ENCODE results near the gene ANKRD12.

The ANKRD12 gene

GRCh38 chr18:9232977-9233376, 96.4 kb downstream of the ANKRD12 start:
- Histone ChIP-seq H2AFZ (ENCODE audit: low read depth, low read length) (no peak overlapping the region), H3K4me3 (ENCODE audit: low read length) (no peak overlapping the region), H4K20me1 (ENCODE audit: insufficient read depth, low read length) (peaks cover 49% of the 10 kb centered on the region), H3K4me2 (ENCODE audit: low read length) (no peak overlapping the region), H3K9ac (ENCODE audit: low read length) (no peak overlapping the region), H3K4me1 (ENCODE audit: low read length) (peaks cover 3% of the 10 kb centered on the region), H3K79me2 (ENCODE audit: low read length) (peaks cover 56% of the 10 kb centered on the region), H3K27ac (ENCODE audit: low read length) (no peak overlapping the region), H3K36me3 (replicated peaks; ENCODE audit: low read depth, low read length) (peaks cover 75% of the 10 kb centered on the region), H3K27me3 (ENCODE audit: low read depth, low read length) (no peaks in the 10 kb centered on the region), H3K9me3 (ENCODE audit: insufficient read depth, low read length) (peaks cover 7% of the 10 kb centered on the region; the same call in 1 of the 2 replicates)
- no peak for TF ChIP-seq EZH2phosphoT487 (IDR thresholded peaks at IDR 0.05; ENCODE audit: low read depth)
- no peak for TF ChIP-seq CTCF (IDR thresholded peaks at IDR 0.05; ENCODE audit: low read depth, low read length)

GRCh38 chr18:9233771-9234440, 97.3 kb downstream of the ANKRD12 start:
- H3K27me3 ChIP-seq (ENCODE audit: low read depth, low read length): no peaks in the 10 kb centered on the region
- peaks cover 44% of the 10 kb centered on the region for H4K20me1 ChIP-seq (ENCODE audit: insufficient read depth, low read length)
- TF ChIP-seq CTCF (IDR thresholded peaks at IDR 0.05; ENCODE audit: low read depth, low read length) (no peak), EZH2phosphoT487 (IDR thresholded peaks at IDR 0.05; ENCODE audit: low read depth) (no peak)
- peaks cover 7% of the 10 kb centered on the region; the same call in 1 of the 2 replicates for H3K9me3 ChIP-seq (ENCODE audit: insufficient read depth, low read length)
- H3K27ac ChIP-seq (ENCODE audit: low read length): no peak overlapping the region
- no peak overlapping the region for H3K4me3 ChIP-seq (ENCODE audit: low read length)
- H3K4me2 ChIP-seq (ENCODE audit: low read length): no peak overlapping the region
- no peak overlapping the region for H2AFZ ChIP-seq (ENCODE audit: low read depth, low read length)
- H3K4me1 ChIP-seq (ENCODE audit: low read length): peaks cover 12% of the 10 kb centered on the region
- H3K36me3 ChIP-seq (replicated peaks; ENCODE audit: low read depth, low read length): peaks cover 75% of the 10 kb centered on the region
- H3K79me2 ChIP-seq (ENCODE audit: low read length): peaks cover 47% of the 10 kb centered on the region
- H3K9ac ChIP-seq (ENCODE audit: low read length): no peak overlapping the region

- no peak overlapping the region for H2AFZ ChIP-seq (ENCODE audit: low read depth, low read length)
- no peaks in the 10 kb centered on the region for H3K27me3 ChIP-seq (ENCODE audit: low read depth, low read length)
- H3K9me3 ChIP-seq (ENCODE audit: insufficient read depth, low read length): peaks cover 7% of the 10 kb centered on the region; the same call in 1 of the 2 replicates
- no peak overlapping the region for H3K4me2 ChIP-seq (ENCODE audit: low read length)
- H3K36me3 ChIP-seq (replicated peaks; ENCODE audit: low read depth, low read length): peaks cover 76% of the 10 kb centered on the region
- H3K27ac ChIP-seq (ENCODE audit: low read length): no peak overlapping the region
- TF ChIP-seq EZH2phosphoT487 (IDR thresholded peaks at IDR 0.05; ENCODE audit: low read depth): no peak
- TF ChIP-seq CTCF (IDR thresholded peaks at IDR 0.05; ENCODE audit: low read depth, low read length): no peak
- peaks cover 44% of the 10 kb centered on the region for H4K20me1 ChIP-seq (ENCODE audit: insufficient read depth, low read length)
- H3K79me2 ChIP-seq (ENCODE audit: low read length): peaks cover 41% of the 10 kb centered on the region
- no peak overlapping the region for H3K4me3 ChIP-seq (ENCODE audit: low read length)
- no peak overlapping the region for H3K9ac ChIP-seq (ENCODE audit: low read length)
- H3K4me1 ChIP-seq (ENCODE audit: low read length): peaks cover 18% of the 10 kb centered on the region
These were observed 97.9 kb downstream of the ANKRD12 start for GRCh38 chr18:9234528-9234927.

GRCh38 chr18:9237981-9238380, 101.4 kb downstream of the ANKRD12 start:
- Histone ChIP-seq H3K27me3 (ENCODE audit: low read depth, low read length) (no peaks in the 10 kb centered on the region), H3K9me3 (ENCODE audit: insufficient read depth, low read length) (no peaks in the 10 kb centered on the region), H3K4me1 (ENCODE audit: low read length) (peaks cover 52% of the 10 kb centered on the region), H3K4me3 (ENCODE audit: low read length) (no peak overlapping the region), H3K36me3 (replicated peaks; ENCODE audit: low read depth, low read length) (peaks cover 61% of the 10 kb centered on the region), H3K9ac (ENCODE audit: low read length) (no peak overlapping the region), H3K4me2 (ENCODE audit: low read length) (no peak overlapping the region), H2AFZ (ENCODE audit: low read depth, low read length) (no peak overlapping the region), H3K79me2 (ENCODE audit: low read length) (peaks cover 13% of the 10 kb centered on the region), H4K20me1 (ENCODE audit: insufficient read depth, low read length) (peaks cover 49% of the 10 kb centered on the region), H3K27ac (ENCODE audit: low read length) (no peak overlapping the region)
- TF ChIP-seq CTCF (IDR thresholded peaks at IDR 0.05; ENCODE audit: low read depth, low read length): no peak
- no peak for TF ChIP-seq EZH2phosphoT487 (IDR thresholded peaks at IDR 0.05; ENCODE audit: low read depth)
